ENCODE measurements around the gene CPNE9.

GRCh38 chr3:9676785-9677184, 26.8 kb upstream of the CPNE9 start:
- TF ChIP-seq EP300 (IDR thresholded peaks at IDR 0.05) (no peak), CTCF (IDR thresholded peaks at IDR 0.05) (no peak), POLR2AphosphoS5 (IDR thresholded peaks at IDR 0.05) (no peak), POLR2A (IDR thresholded peaks at IDR 0.05) (no peak)
